GM23248 (cell line): ENCODE results near the gene GNL1.

ENCODE experiments used
- EZH2 ChIP-seq: fragments of 200-600 bp; sonication (generic); IDR thresholded peaks from 2 replicates; pipeline ENCODE4 v1.6.1; 2018; ENCODE audit warnings: antibody characterized with exemption, mild to moderate bottlenecking; ENCODE audit not compliant: insufficient read depth, poor library complexity, severe bottlenecking
- EZH2phosphoT487 ChIP-seq: fragments of 200-600 bp; sonication (generic); IDR thresholded peaks from 2 replicates; pipeline ENCODE4 v1.6.1; 2018; ENCODE audit warnings: antibody characterized with exemption, moderate library complexity, mild to moderate bottlenecking, low read depth; ENCODE audit not compliant: insufficient read depth

DNA sequence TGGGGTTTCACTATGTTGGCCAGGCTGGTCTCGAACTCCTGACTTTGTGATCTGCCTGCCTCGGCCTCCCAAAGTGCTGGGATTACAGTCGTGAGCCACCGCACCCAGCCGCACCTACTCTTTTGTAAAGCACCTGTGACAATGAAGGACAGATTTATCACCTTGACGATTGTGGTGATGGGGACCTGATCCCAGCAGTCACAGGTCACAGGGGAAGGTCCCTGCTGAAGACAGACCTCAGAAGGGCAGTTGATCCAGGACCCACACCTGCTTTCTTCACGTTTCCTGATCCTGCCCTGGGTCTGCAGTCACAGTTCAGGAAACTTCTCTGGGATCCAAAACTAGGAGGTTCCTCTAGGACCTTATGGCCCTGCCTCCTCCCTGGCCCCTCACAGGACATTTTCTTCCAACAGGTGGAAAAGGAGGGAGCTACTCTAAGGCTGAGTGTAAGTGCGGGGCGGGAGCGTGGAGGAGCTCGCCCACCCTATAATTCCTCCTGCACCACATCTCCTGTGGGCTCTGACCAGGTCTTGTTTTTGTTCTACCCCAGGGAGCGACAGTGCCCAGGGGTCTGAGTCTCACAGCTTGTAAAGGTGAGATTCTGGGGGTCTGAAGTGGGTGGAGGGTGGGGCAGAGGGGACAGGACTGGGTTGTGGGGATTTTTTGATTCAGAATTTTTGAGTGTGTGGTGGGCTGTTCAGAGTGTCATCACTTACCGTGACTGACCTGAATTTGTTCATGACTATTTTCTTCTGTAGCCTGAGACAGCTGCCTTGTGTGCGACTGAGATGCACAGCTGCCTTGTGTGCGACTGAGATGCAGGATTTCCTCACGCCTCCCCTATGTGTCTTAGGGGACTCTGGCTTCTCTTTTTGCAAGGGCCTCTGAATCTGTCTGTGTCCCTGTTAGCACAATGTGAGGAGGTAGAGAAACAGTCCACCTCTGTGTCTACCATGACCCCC, 64.0 kb downstream of the GNL1 start:
- no peak for TF ChIP-seq EZH2
- no peak for TF ChIP-seq EZH2phosphoT487
